Smooth muscle cell (in vitro differentiated cells): ENCODE data around the gene ARSB. TPM values are rescaled to one million over a fixed set of nuclear protein-coding genes. Genes with fewer than 3 reads are reported as not detected.
A peak's percentile ranks its signal among the peaks of the same experiment; 100 is the strongest.

Source experiments
- DNase-seq: peaks from one replicate; lab custom pipeline; 2025; ENCODE audit not compliant: unreplicated experiment; lab: John Stamatoyannopoulos, UW
- H2AFZ ChIP-seq: fragments of 200-600 bp; sonication (generic); 2 replicates; pipeline ENCODE4 v1.6.0; 2016; ENCODE audit warnings: antibody characterized with exemption, low read depth, mild to moderate bottlenecking
- H3F3A ChIP-seq: fragments of 200-600 bp; sonication (generic); 2 replicates; pipeline ENCODE4 v1.6.0; 2017; ENCODE audit warnings: antibody characterized with exemption, low read depth
- H3K27ac ChIP-seq: fragments of 200-600 bp; sonication (generic); 2 replicates; pipeline ENCODE4 v1.5.1; 2016; ENCODE audit warnings: low read depth, mild to moderate bottlenecking
- H3K27me3 ChIP-seq: fragments of 200-600 bp; sonication (generic); 2 replicates; pipeline ENCODE4 v1.6.1; 2016; ENCODE audit warnings: low read depth, mild to moderate bottlenecking
- H3K36me3 ChIP-seq: fragments of 200-600 bp; sonication (generic); 2 replicates; pipeline ENCODE4 v1.5.1; 2016; ENCODE audit warnings: low read depth
- H3K4me1 ChIP-seq: fragments of 200-600 bp; sonication (generic); 2 replicates; pipeline ENCODE4 v1.5.1; 2016; ENCODE audit warnings: low read depth
- H3K4me2 ChIP-seq: fragments of 200-600 bp; sonication (generic); 2 replicates; pipeline ENCODE4 v1.6.0; 2016; ENCODE audit warnings: mild to moderate bottlenecking
- H3K4me3 ChIP-seq: fragments of 200-600 bp; sonication (generic); 2 replicates; pipeline ENCODE4 v1.5.1; 2016; ENCODE audit warnings: mild to moderate bottlenecking
- H3K79me2 ChIP-seq: fragments of 200-600 bp; sonication (generic); 2 replicates; pipeline ENCODE4 v1.6.0; 2016; ENCODE audit warnings: low read depth, mild to moderate bottlenecking
- H3K9ac ChIP-seq: fragments of 200-600 bp; sonication (generic); 2 replicates; pipeline ENCODE4 v1.6.0; 2016; ENCODE audit warnings: low read depth
- H3K9me3 ChIP-seq: fragments of 200-600 bp; sonication (generic); replicated peaks from 2 replicates; pipeline ENCODE4 v1.5.1; 2016; ENCODE audit warnings: low read depth
- H4K20me1 ChIP-seq: fragments of 200-600 bp; sonication (generic); 2 replicates; pipeline ENCODE4 v1.6.0; 2016; ENCODE audit warnings: low read depth
- WGBS: methylation state at CpG from one replicate; pipeline ENCODE4 v1.1.7; 2016; ENCODE audit warnings: low lambda C conversion rate; 5-methylcytosine and 5-hydroxymethylcytosine counted together
- polyA plus RNA-seq: library from polyadenylated mRNA; unstranded; fragments of >200 nt; fragmentation: Nextera tagmentation; extraction: Ambion mirVana; gene quantifications from 2 replicates; pipeline ENCODE4 v1.2.1, GENCODE V29; 2016
- total RNA-seq: library from RNA; depleted of rRNA; stranded (reverse); fragments of >200 nt; gene quantifications from 2 replicates; pipeline ENCODE4 v1.2.3, GENCODE V29; 2014
- TF ChIP-seq, protein P1 (sequence below): fragments of 200-600 bp; sonication (generic); IDR thresholded peaks from 2 replicates; pipeline ENCODE4 v1.5.1; 2017; ENCODE audit warnings: borderline replicate concordance, mild to moderate bottlenecking, antibody characterized with exemption; ENCODE audit not compliant: insufficient read depth, poor library complexity, severe bottlenecking

The ARSB gene
- total and polyA plus RNA-seq, 2 experiments from 2014 or later, result 17.5 to 23.2 TPM

- H2AFZ ChIP-seq, result peak overlapping the region; percentile 72
Observed at GRCh38 chr5:78908173-78909061, 76.7 kb downstream of the ARSB start.

GRCh38 chr5:78907255-78907891 is 77.7 kb downstream of the ARSB start:
- peak overlapping the region; percentile 89 for H3K27ac ChIP-seq
- no peak for DNase-seq

More at GRCh38 chr5:78908173-78909061, 76.7 kb downstream of the ARSB start:
- no peaks in the 10 kb centered on the region for H3K79me2 ChIP-seq
- H3K27me3 ChIP-seq, result no peaks in the 10 kb centered on the region
- peak overlapping the region; percentile 79 for H3K4me2 ChIP-seq
- peaks cover 20% of the 10 kb centered on the region for H3K4me1 ChIP-seq
- peak overlapping the region; percentile 89 for H3K27ac ChIP-seq
- no peaks in the 10 kb centered on the region for H3K36me3 ChIP-seq
- peaks cover 15% of the 10 kb centered on the region for H3F3A ChIP-seq
- peak overlapping the region; percentile 39 for H3K9ac ChIP-seq
- no peak for DNase-seq
- peak overlapping the region; percentile 24 for H3K4me3 ChIP-seq
- 16% methylated on average over 12 of the region's 12 CpGs for WGBS
- TF ChIP-seq, protein P1, sequence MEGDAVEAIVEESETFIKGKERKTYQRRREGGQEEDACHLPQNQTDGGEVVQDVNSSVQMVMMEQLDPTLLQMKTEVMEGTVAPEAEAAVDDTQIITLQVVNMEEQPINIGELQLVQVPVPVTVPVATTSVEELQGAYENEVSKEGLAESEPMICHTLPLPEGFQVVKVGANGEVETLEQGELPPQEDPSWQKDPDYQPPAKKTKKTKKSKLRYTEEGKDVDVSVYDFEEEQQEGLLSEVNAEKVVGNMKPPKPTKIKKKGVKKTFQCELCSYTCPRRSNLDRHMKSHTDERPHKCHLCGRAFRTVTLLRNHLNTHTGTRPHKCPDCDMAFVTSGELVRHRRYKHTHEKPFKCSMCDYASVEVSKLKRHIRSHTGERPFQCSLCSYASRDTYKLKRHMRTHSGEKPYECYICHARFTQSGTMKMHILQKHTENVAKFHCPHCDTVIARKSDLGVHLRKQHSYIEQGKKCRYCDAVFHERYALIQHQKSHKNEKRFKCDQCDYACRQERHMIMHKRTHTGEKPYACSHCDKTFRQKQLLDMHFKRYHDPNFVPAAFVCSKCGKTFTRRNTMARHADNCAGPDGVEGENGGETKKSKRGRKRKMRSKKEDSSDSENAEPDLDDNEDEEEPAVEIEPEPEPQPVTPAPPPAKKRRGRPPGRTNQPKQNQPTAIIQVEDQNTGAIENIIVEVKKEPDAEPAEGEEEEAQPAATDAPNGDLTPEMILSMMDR, result no peak
- peaks cover 3% of the 10 kb centered on the region for H4K20me1 ChIP-seq
- H3K9me3 ChIP-seq, result no peaks in the 10 kb centered on the region

DNA sequence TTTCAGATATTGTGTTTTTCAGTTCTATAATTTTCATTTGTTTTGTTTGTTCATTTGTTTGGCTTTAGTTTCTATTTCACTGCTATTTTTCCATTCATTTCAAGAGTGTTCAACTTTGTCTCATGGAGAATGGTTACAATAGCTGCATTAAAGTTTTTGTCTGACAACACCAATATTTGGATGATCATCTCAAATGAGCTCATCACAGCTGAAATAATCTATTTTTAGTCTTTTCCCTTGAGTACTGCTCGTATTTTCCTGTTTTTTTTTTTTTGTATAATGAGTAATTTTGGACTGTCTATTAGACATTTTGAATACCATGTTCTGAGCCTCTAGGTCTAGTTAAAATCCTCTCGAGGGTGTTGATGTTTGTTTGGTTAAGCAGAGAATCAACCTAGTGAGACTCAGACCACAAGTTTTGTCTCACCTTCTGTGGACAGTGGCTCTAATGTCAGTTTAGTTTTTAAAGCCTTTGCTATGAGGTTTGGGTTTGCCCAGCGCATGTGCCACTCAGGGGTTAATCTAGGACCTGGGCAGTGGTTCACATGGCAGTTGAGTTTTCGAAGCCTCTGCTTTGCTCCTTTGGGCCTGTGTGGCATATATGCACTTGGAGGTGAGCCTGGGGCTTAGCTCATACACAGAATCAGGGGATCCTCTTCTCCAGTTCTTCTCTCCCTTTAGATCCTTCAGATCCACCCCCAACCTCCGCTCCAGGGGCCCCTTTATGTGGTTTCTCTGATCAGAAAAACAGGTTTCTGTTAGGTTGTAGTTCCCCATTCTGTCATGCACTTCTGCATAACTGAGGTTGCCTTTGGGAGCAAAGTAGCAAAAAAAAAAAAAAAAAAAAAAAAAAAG is 79.8 kb downstream of the ARSB start:
- no peaks in the 10 kb centered on the region for H3K9me3 ChIP-seq
- no peak overlapping the region for H3K4me3 ChIP-seq
- 77% methylated on average over 5 of the region's 5 CpGs for WGBS
- H4K20me1 ChIP-seq, result peaks cover 3% of the 10 kb centered on the region
- peaks cover 20% of the 10 kb centered on the region for H3K4me1 ChIP-seq
- no peaks in the 10 kb centered on the region for H3K36me3 ChIP-seq
- no peak overlapping the region for H3K27ac ChIP-seq
- no peak overlapping the region for H3K9ac ChIP-seq
- no peaks in the 10 kb centered on the region for H3K27me3 ChIP-seq
- TF ChIP-seq, protein P1, result no peak
- no peaks in the 10 kb centered on the region for H3K79me2 ChIP-seq
- H2AFZ ChIP-seq, result no peak overlapping the region
- DNase-seq, result no peak
- peaks cover 15% of the 10 kb centered on the region for H3F3A ChIP-seq
- no peak overlapping the region for H3K4me2 ChIP-seq

More at GRCh38 chr5:78907255-78907891, 77.7 kb downstream of the ARSB start:
- no peak overlapping the region for H2AFZ ChIP-seq
- H4K20me1 ChIP-seq, result peaks cover 3% of the 10 kb centered on the region
- H3K4me2 ChIP-seq, result peak overlapping the region; percentile 79
- no peaks in the 10 kb centered on the region for H3K9me3 ChIP-seq
- peak overlapping the region; percentile 47 for H3K9ac ChIP-seq
- 30% methylated on average over 11 of the region's 11 CpGs for WGBS
- H3K4me3 ChIP-seq, result peak overlapping the region; percentile 24
- H3K79me2 ChIP-seq, result no peaks in the 10 kb centered on the region
- H3K4me1 ChIP-seq, result peaks cover 20% of the 10 kb centered on the region
- TF ChIP-seq, protein P1, result no peak
- H3F3A ChIP-seq, result peaks cover 15% of the 10 kb centered on the region
- H3K27me3 ChIP-seq, result no peaks in the 10 kb centered on the region
- H3K36me3 ChIP-seq, result no peaks in the 10 kb centered on the region
